ENCODE measurements around the gene GPC3.

GPC3 gene

GRCh38 chrX:133534172-133534571 lies 451.2 kb downstream of the GPC3 start:
- Histone ChIP-seq H3K27ac (ENCODE audit: low read depth, low read length) (no peak overlapping the region), H3K4me2 (ENCODE audit: low read length) (no peak overlapping the region), H3K9me3 (ENCODE audit: control insufficient read depth, insufficient read depth, low read length) (no peaks in the 10 kb centered on the region), H3K4me3 (ENCODE audit: low read length) (no peak overlapping the region), H3K79me2 (ENCODE audit: control insufficient read depth, low read length) (no peaks in the 10 kb centered on the region), H3F3A (ENCODE audit: control insufficient read depth, insufficient read depth) (no peaks in the 10 kb centered on the region), H3K4me1 (ENCODE audit: control insufficient read depth, low read length) (no peaks in the 10 kb centered on the region), H4K20me1 (ENCODE audit: control insufficient read depth, insufficient read depth, low read depth, low read length) (no peaks in the 10 kb centered on the region), H3K36me3 (ENCODE audit: control insufficient read depth, low read length) (no peaks in the 10 kb centered on the region), H3K27me3 (ENCODE audit: control insufficient read depth, low read length) (no peaks in the 10 kb centered on the region), H3K9me2 (replicated peaks; ENCODE audit: control insufficient read depth, low read length) (no peaks in the 10 kb centered on the region)
- TF ChIP-seq, protein P1, sequence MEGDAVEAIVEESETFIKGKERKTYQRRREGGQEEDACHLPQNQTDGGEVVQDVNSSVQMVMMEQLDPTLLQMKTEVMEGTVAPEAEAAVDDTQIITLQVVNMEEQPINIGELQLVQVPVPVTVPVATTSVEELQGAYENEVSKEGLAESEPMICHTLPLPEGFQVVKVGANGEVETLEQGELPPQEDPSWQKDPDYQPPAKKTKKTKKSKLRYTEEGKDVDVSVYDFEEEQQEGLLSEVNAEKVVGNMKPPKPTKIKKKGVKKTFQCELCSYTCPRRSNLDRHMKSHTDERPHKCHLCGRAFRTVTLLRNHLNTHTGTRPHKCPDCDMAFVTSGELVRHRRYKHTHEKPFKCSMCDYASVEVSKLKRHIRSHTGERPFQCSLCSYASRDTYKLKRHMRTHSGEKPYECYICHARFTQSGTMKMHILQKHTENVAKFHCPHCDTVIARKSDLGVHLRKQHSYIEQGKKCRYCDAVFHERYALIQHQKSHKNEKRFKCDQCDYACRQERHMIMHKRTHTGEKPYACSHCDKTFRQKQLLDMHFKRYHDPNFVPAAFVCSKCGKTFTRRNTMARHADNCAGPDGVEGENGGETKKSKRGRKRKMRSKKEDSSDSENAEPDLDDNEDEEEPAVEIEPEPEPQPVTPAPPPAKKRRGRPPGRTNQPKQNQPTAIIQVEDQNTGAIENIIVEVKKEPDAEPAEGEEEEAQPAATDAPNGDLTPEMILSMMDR (IDR thresholded peaks at IDR 0.05; ENCODE audit: low read depth, low read length, poor library complexity, severe bottlenecking) = no peak
- TF ChIP-seq EZH2phosphoT487 (IDR thresholded peaks at IDR 0.05; ENCODE audit: borderline replicate concordance, low read length) = no peak

GRCh38 chrX:133533249-133533648 lies 452.1 kb downstream of the GPC3 start:
- Histone ChIP-seq H3K4me2 (ENCODE audit: low read length) (no peak overlapping the region), H3F3A (ENCODE audit: control insufficient read depth, insufficient read depth) (no peaks in the 10 kb centered on the region), H3K9me3 (ENCODE audit: control insufficient read depth, insufficient read depth, low read length) (no peaks in the 10 kb centered on the region), H3K4me1 (ENCODE audit: control insufficient read depth, low read length) (no peaks in the 10 kb centered on the region), H3K27ac (ENCODE audit: low read depth, low read length) (no peak overlapping the region), H3K27me3 (ENCODE audit: control insufficient read depth, low read length) (no peaks in the 10 kb centered on the region), H3K4me3 (ENCODE audit: low read length) (no peak overlapping the region), H3K36me3 (ENCODE audit: control insufficient read depth, low read length) (no peaks in the 10 kb centered on the region), H3K9me2 (replicated peaks; ENCODE audit: control insufficient read depth, low read length) (no peaks in the 10 kb centered on the region), H3K79me2 (ENCODE audit: control insufficient read depth, low read length) (no peaks in the 10 kb centered on the region), H4K20me1 (ENCODE audit: control insufficient read depth, insufficient read depth, low read depth, low read length) (no peaks in the 10 kb centered on the region)
- no peak for TF ChIP-seq EZH2phosphoT487 (IDR thresholded peaks at IDR 0.05; ENCODE audit: borderline replicate concordance, low read length)
- TF ChIP-seq, protein P1 (IDR thresholded peaks at IDR 0.05; ENCODE audit: low read depth, low read length, poor library complexity, severe bottlenecking) = no peak

DNA sequence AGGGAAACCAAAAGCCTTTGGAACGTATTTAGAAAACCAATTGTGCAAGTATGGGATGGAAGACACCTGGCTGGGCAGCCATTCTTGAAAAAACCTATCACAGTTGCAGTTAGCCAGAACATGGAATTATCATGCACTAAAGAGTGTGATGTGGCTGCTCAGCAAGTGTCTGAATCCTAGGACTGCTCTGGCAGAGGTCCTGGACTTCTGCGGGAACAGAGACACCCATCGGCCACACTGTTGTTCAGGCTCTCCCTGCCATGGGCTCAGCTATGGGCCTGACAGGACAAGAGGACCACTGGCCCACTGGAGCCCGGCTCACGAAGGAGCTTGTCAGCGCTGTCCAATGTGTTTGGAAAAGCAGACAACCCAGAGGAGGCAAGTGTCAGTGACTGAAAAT lies 454.4 kb downstream of the GPC3 start:
- Histone ChIP-seq H3K9me3 (ENCODE audit: control insufficient read depth, insufficient read depth, low read length) (no peaks in the 10 kb centered on the region), H3K27me3 (ENCODE audit: control insufficient read depth, low read length) (no peaks in the 10 kb centered on the region), H3K27ac (ENCODE audit: low read depth, low read length) (no peak overlapping the region), H3K4me3 (ENCODE audit: low read length) (no peak overlapping the region), H3K9me2 (replicated peaks; ENCODE audit: control insufficient read depth, low read length) (no peaks in the 10 kb centered on the region), H3K4me1 (ENCODE audit: control insufficient read depth, low read length) (no peaks in the 10 kb centered on the region), H3K79me2 (ENCODE audit: control insufficient read depth, low read length) (no peaks in the 10 kb centered on the region), H4K20me1 (ENCODE audit: control insufficient read depth, insufficient read depth, low read depth, low read length) (no peaks in the 10 kb centered on the region), H3K36me3 (ENCODE audit: control insufficient read depth, low read length) (no peaks in the 10 kb centered on the region), H3F3A (ENCODE audit: control insufficient read depth, insufficient read depth) (no peaks in the 10 kb centered on the region), H3K4me2 (ENCODE audit: low read length) (no peak overlapping the region)
- no peak for TF ChIP-seq EZH2phosphoT487 (IDR thresholded peaks at IDR 0.05; ENCODE audit: borderline replicate concordance, low read length)

DNA sequence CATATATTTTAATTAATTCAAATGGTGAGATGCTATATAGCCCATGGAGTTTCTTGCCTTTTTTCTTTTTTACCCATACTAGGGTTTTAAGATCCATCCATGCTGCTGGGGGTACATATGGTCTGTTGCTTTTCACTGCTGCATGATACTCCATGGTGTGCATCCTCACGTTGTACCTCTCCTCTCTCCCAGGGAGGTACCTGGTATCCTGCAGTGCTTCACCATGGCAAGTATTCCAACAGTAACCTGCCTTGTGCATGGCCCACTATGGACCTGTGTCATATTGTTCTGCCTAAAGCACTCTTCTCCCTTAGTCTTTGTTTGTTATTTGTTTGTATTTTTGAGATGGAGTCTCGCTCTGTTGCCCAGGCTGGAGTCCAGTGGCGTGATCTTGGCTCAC lies 455.8 kb downstream of the GPC3 start:
- H3K4me3 ChIP-seq (ENCODE audit: low read length) = no peak overlapping the region

More for the DNA sequence above, 455.8 kb downstream of the GPC3 start:
- TF ChIP-seq, protein P1 (IDR thresholded peaks at IDR 0.05; ENCODE audit: low read depth, low read length, poor library complexity, severe bottlenecking) = no peak
- no peak for TF ChIP-seq EZH2phosphoT487 (IDR thresholded peaks at IDR 0.05; ENCODE audit: borderline replicate concordance, low read length)
- Histone ChIP-seq H3K4me2 (ENCODE audit: low read length) (no peak overlapping the region), H4K20me1 (ENCODE audit: control insufficient read depth, insufficient read depth, low read depth, low read length) (no peaks in the 10 kb centered on the region), H3K4me1 (ENCODE audit: control insufficient read depth, low read length) (no peaks in the 10 kb centered on the region), H3K27ac (ENCODE audit: low read depth, low read length) (no peak overlapping the region), H3F3A (ENCODE audit: control insufficient read depth, insufficient read depth) (no peaks in the 10 kb centered on the region), H3K9me3 (ENCODE audit: control insufficient read depth, insufficient read depth, low read length) (no peaks in the 10 kb centered on the region), H3K79me2 (ENCODE audit: control insufficient read depth, low read length) (no peaks in the 10 kb centered on the region), H3K36me3 (ENCODE audit: control insufficient read depth, low read length) (no peaks in the 10 kb centered on the region), H3K9me2 (replicated peaks; ENCODE audit: control insufficient read depth, low read length) (no peaks in the 10 kb centered on the region), H3K27me3 (ENCODE audit: control insufficient read depth, low read length) (no peaks in the 10 kb centered on the region)

All from DOHH2 (cell line).